ENCODE measurements around the gene PANK2.

DNA sequence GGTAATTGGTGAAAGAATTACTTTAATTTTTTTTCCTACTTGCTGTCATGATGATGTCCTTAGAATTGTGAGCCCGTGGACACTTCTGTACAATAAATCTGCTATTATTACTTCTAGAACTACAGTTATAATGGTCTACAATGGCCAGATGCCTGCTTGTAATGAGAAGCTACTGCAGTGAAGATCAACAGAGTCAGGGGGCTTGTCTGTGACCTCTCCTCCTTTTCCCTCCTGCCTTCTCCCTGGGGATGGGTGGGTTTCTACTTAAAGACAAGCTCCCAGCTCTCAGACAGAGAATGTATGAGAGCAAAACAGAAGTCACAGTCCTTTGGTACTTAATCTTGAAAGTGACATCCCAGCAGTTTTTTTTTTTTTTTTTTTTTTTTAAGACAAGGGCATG, 13.2 kb upstream of the PANK2 start:
- TF ChIP-seq, protein P1, sequence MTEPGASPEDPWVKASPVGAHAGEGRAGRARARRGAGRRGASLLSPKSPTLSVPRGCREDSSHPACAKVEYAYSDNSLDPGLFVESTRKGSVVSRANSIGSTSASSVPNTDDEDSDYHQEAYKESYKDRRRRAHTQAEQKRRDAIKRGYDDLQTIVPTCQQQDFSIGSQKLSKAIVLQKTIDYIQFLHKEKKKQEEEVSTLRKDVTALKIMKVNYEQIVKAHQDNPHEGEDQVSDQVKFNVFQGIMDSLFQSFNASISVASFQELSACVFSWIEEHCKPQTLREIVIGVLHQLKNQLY (CRISPR knock-in tag; IDR thresholded peaks at IDR 0.05) = no peak
- TF ChIP-seq, protein P2, sequence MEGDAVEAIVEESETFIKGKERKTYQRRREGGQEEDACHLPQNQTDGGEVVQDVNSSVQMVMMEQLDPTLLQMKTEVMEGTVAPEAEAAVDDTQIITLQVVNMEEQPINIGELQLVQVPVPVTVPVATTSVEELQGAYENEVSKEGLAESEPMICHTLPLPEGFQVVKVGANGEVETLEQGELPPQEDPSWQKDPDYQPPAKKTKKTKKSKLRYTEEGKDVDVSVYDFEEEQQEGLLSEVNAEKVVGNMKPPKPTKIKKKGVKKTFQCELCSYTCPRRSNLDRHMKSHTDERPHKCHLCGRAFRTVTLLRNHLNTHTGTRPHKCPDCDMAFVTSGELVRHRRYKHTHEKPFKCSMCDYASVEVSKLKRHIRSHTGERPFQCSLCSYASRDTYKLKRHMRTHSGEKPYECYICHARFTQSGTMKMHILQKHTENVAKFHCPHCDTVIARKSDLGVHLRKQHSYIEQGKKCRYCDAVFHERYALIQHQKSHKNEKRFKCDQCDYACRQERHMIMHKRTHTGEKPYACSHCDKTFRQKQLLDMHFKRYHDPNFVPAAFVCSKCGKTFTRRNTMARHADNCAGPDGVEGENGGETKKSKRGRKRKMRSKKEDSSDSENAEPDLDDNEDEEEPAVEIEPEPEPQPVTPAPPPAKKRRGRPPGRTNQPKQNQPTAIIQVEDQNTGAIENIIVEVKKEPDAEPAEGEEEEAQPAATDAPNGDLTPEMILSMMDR (IDR thresholded peaks at IDR 0.05) = no peak
- no peak for TF ChIP-seq GABPB1 (CRISPR knock-in tag; IDR thresholded peaks at IDR 0.05)
